ENCODE measurements around the gene CBFB.

The CBFB gene

GRCh38 chr16:67052399-67052798 lies 23.4 kb downstream of the CBFB start:
- DNase-seq = no peak

- DNase-seq = peak; percentile 3
Observed at GRCh38 chr16:67053767-67054334, 24.9 kb downstream of the CBFB start.

- DNase-seq = no peak
Observed at GRCh38 chr16:67054901-67055300, 26.0 kb downstream of the CBFB start.

GRCh38 chr16:67055712-67056487 lies 27.0 kb downstream of the CBFB start:
- peak; percentile 83 for DNase-seq

- DNase-seq = no peak
Observed at GRCh38 chr16:67063008-67063407, 34.1 kb downstream of the CBFB start.

- DNase-seq = no peak
Observed at GRCh38 chr16:67068212-67068753, 39.3 kb downstream of the CBFB start.

DNA sequence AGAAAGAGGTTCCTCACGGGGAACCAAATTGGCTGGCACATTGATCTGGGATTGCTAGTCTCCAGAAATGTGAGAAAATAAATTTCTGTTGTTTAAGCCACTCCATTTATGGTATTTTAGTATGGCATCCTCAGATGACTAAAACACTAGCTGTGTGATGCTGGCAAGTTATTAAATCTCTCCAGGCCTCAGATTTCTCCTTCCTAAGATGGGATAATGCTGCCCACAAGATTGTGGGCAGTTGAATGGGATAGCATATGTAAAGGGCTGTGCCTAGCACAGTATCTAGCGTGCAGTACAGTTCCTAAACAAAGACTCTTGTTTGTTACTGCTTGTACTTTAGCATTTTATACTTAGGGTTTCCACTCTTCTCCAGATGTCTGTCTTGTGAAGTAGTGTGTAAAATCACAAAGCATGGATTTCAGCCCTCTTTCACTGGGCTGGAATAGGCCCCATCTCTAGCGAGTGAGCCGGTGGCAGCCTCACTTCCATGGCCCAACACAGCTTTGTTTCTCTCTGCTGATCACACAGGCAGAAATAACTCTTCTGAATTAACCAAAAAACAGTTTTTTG lies 42.6 kb downstream of the CBFB start:
- DNase-seq = no peak

DNA sequence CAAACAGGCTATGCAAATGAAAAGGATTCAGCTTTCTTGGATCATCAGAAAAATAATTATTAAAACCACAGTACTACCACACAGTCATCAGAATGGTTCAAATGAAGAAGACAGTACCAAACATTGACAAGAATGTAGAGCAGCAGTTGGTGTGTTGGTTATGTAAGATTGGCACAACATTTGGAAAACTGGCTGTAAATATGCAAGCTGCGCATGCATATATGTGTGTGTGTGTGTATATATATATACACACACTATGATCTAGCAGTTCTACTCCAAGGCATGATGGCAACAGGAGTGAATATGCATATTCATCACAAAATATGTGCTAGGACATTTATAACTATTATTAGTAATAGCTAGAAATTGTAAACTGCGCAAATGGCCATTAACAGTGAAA lies 46.4 kb downstream of the CBFB start:
- no peak for DNase-seq

DNA sequence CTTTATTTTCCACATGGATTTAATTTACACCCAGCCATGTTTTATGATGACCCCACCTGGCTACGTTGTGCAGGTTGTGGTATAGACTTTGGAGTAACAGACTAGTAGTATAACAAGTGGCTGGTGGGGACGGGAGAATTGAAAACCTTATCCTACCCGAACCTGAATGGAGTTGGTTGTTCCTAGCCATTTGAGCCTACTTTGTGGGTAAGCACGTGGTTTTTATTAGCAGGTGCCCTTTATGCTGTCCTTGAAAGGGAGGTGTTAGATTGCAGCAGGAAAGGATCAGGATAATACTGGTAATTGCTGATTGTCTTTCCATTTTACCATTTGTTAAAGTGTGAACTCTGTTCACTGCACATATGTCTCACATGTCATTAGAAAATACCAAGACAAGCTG lies 48.9 kb downstream of the CBFB start:
- no peak for DNase-seq

GRCh38 chr16:67082100-67082499 lies 53.2 kb downstream of the CBFB start:
- DNase-seq = no peak

DNA sequence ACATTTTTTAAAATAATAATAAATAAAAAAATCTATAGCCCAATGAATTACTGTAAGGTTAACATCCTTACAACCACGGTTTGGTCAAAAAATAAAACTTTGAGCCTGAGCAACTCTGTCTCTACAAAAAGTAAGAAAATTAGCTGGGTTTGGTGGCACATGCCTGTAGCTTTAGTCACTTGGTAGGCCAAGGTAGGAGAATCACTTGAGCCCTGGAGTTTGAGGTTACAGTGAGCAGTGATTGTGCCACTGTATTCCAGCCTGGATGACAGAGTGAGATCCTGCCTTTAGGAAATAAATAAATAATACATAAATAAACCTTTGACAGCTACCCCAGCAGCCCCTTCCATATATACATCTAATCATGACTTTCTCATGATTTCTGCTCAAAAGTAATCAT lies 53.9 kb downstream of the CBFB start:
- DNase-seq = no peak

DNA sequence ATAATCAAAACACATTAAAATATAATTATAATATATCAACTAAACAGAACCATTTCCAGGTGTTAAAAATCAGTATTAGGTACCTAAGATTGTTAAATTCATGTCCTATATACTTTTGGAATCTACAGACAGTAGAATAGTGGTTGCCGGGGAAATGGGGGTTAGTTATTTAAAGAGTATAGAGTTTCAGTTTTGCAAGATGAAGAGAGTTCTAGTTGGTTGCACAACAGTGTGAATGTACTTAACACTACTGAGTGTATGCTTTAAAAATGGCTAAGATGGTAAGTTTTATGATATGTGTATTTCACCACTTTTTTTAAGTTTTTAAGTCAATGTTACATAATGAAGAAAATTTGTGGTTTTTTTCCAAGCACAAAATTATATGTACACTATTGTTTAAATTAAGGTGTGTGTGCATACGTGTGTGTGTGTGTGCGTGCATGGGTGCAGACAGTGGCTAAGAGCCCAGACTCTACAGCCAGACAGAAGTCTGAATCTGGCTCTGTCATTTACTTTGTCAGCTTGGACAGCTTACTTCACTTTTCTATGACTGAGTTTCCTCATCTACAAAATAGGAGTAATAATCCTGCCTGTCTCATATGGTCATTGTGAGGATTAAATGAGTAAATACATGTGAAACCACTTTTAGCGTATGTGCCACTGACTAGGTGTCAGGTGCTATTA lies 55.5 kb downstream of the CBFB start:
- peak; percentile 30 for DNase-seq

DNA sequence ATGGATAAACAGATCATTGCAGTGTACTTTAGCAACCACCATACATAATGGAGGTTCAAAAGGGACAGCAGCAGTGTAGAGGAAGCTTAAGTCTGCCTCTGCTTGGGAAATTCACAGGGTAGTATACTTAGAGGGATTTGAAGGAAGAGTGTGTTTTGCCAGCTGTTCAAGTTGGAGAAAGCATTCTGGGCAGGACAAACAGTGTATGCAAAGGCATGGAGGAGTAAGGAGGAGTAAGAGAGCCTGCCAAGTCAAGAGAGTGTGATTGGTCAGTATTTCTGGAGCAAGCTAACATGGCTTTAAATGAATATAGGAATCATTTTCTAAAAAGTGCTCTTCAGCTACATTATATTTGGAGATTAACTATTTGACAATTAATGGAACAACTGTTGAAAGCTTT lies 57.9 kb downstream of the CBFB start:
- no peak for DNase-seq

DNA sequence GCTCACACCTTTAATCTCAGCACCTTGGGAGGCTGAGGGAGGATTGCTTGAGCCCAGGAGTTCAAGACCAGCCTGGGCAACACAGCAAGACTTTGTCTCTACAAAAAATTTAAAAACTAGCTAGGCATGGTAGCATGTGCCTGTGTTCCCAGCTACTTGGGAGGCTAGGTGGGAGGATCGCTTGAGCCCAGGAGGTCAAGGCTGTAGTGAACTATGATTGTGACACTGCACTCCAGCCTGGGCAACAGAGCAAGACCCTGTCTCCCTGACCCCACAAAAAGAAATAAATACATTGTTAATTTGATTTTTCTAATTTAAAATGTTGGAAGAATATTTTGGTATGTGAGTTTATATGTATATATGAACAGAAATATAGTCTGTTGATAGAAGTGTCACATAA lies 58.3 kb downstream of the CBFB start:
- no peak for DNase-seq

GRCh38 chr16:67087803-67088202 lies 58.9 kb downstream of the CBFB start:
- DNase-seq = no peak

DNA sequence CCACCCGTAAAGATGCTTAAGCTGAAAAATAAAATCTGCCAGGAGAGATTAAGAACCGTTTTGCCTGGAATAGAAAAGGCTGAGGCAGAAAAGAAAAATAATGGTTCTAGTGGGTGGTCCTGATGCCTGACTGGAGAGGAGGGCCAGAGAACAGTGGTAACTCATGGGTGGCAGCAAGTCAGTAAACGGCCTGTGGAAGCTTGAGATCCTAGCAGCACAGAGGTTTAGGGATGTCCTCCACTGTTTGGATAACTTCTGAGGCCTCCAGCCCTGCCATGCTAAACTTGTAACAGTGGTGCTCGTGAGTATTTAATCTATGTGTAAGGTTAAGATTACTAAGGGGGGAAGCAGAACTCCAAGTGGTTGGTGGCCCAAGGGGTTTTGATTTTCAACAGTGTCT lies 59.6 kb downstream of the CBFB start:
- no peak for DNase-seq

DNA sequence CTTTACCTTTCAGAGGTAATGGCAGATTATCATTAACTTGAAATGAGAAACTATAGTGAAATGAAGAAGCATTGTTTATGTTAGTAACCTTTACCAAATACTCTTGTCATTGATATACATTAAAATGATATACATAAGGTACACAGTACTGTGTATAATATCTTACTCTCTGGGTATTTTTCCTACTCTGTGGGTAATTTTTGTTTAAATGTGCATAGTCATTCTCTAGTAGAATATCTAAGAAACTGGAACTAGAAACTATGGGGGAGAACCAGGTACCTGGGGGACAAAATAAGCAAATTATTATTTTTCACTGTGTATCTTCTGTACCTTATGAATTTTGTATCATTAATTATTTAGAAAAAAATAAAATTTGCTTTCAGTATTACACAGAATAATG lies 60.2 kb downstream of the CBFB start:
- no peak for DNase-seq

DNA sequence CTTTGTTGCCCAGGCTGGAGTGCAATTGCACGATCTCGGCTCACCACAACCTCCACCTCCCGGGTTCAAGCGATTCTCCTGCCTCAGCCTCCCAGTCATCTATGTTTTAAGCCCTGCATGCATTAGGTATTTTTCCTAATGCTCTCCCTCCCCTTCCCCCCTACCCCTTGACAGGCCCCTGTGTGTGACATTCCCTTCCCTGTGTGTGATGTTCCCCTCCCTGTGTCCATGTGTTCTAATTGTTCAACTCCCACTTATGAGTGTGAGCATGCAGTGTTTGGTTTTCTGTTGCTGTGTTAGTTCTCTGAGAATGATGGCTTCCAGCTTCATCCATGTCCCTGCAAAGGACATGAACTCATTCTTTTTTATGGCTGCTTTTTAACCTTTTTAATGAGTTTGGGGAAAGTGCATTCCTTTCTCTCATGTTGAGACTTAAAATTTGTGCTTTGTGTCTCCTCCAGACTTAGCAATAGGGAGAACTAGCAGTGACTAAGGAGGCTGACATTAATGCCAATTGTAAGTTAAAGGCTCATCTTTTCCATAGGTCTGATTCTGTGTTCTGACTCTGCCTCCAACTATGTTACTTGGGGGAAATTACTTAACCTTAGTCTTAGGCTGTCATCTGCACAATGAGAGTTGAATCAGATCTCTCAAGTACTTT lies 63.1 kb downstream of the CBFB start:
- no peak for DNase-seq

DNA sequence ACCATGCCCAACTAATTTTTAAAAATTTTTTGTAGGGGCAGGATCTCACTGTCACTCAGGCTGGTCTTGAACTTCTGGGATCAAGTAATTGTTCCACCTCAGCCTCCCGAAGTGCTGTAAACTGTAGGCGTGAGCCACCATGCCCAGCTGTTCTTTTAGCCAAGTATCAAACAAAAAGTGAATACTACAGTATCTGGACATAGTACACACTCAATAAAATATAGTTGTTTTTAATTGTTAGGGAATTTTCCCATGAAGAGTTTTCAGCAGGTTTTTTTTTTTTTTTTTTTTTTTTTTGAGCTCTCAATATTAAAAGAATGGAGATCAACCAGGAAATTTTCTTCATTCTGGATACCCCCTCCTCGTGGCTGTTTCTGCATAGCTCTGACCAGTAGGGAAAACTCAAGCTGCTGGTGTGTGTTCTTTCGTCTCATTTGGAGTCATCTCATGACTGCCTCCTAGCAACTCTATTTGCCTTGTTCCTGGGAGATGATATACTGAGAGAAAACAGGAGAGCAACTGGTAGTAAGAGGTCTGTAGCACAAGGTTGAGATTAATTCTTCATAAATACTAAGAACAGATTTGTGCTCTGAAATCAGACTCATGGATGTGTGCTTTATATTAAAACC lies 64.3 kb downstream of the CBFB start:
- no peak for DNase-seq

DNA sequence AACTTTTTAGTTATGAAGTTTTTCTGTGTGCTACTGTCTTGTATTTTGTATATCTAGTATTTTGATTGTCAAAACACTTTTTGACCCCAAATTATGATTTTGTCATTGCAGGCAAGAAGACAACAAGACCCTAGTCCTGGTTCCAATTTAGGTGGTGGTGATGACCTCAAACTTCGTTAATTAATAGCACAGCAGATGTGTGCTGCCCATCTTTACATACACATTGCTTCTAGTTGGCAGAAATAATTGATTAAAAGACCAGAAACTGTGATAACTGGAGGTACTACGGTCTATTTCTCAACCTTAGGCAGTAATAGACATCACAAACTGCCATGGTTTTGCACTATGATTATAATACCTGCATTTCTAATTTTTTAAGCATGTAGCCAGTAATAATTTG lies 69.7 kb downstream of the CBFB start:
- no peak for DNase-seq

- peak; percentile 27 for DNase-seq
Observed at GRCh38 chr16:67100569-67101310, 71.8 kb downstream of the CBFB start.
